Endodermal cell (in vitro differentiated cells): ENCODE data around the gene ONECUT3. TPM values are rescaled to one million over a fixed set of nuclear protein-coding genes. Genes with fewer than 3 reads are reported as not detected.

Source experiments
- DNase-seq: peaks from one replicate; pipeline ENCODE4 v3.0.0-alpha.2; 2017
- H3K27ac ChIP-seq: 2 replicates; pipeline ENCODE4 v1.5.1; 2013; ENCODE audit warnings: mild to moderate bottlenecking, low read depth, low read length, moderate library complexity
- H3K27me3 ChIP-seq: 2 replicates; pipeline ENCODE4 v1.6.1; 2013; ENCODE audit warnings: mild to moderate bottlenecking, low read length, moderate library complexity; ENCODE audit not compliant: insufficient read depth, control insufficient read depth, poor library complexity, severe bottlenecking
- H3K36me3 ChIP-seq: 2 replicates; pipeline ENCODE4 v1.7.0; 2013; ENCODE audit warnings: mild to moderate bottlenecking, low read length, moderate library complexity; ENCODE audit not compliant: control insufficient read depth, insufficient read depth
- H3K4me1 ChIP-seq: one replicate; pipeline ENCODE4 v1.7.0; 2013; ENCODE audit warnings: low read length; ENCODE audit not compliant: control insufficient read depth, insufficient read depth
- H3K4me3 ChIP-seq: 2 replicates; pipeline ENCODE4 v1.5.1; 2013; ENCODE audit warnings: mild to moderate bottlenecking, low read length, moderate library complexity
- H3K9ac ChIP-seq: 2 replicates; pipeline ENCODE4 v1.6.1; 2013; ENCODE audit warnings: mild to moderate bottlenecking, low read length, moderate library complexity; ENCODE audit not compliant: poor library complexity, severe bottlenecking; ENCODE audit errors: extremely low read depth
- H3K9me3 ChIP-seq: 2 replicates; pipeline ENCODE4 v1.6.1; 2013; ENCODE audit warnings: mild to moderate bottlenecking, low read length, moderate library complexity; ENCODE audit not compliant: control insufficient read depth
- H3K27ac Mint-ChIP-seq: 2 replicates; pipeline ENCODE4 v1.8.0; 2020; ENCODE audit warnings: mixed read lengths
- H3K27me3 Mint-ChIP-seq: 2 replicates; pipeline ENCODE4 v1.8.0; 2021; ENCODE audit warnings: mild to moderate bottlenecking, mixed read lengths; ENCODE audit not compliant: insufficient read depth
- H3K36me3 Mint-ChIP-seq: 2 replicates; pipeline ENCODE4 v1.8.0; 2020; ENCODE audit warnings: low read depth, mixed read lengths
- H3K4me1 Mint-ChIP-seq: 2 replicates; pipeline ENCODE4 v1.8.0; 2020; ENCODE audit warnings: mixed read lengths
- H3K4me3 Mint-ChIP-seq: 2 replicates; pipeline ENCODE4 v1.8.0; 2020; ENCODE audit warnings: mild to moderate bottlenecking, moderate library complexity, mixed read lengths
- H3K9me3 Mint-ChIP-seq: 2 replicates; pipeline ENCODE4 v1.8.0; 2020; ENCODE audit warnings: mild to moderate bottlenecking, mixed read lengths
- CTCF ChIP-seq: fragments of 200-600 bp; sonication (generic); conservative IDR thresholded peaks from 2 replicates; pipeline ENCODE4 v1.5.0; 2021; ENCODE audit warnings: antibody characterized with exemption, mild to moderate bottlenecking
- WGBS, 2 experiments: methylation state at CpG; one replicate each; pipeline versions ENCODE4 v1.1.5 to v1.1.7; 2013; ENCODE audit warnings: missing lambda C conversion rate in 2 of 2, mixed read lengths in 1 of 2; ENCODE audit not compliant: insufficient coverage in 1 of 2, insufficient read length in 1 of 2; 5-methylcytosine and 5-hydroxymethylcytosine counted together
- total RNA-seq, 2 donors: library from RNA; stranded (reverse); fragmentation: NEBNext Ultra II Directional in 1 of 2; extraction: Animal tissue kit (Norgen Biotek cat#: 25700) in 1 of 2; gene quantifications; 2 replicates in 1 of 2; 3 replicates in 1 of 2; pipeline ENCODE4 v1.2.1, GENCODE V29; 2021

ONECUT3 gene
- total RNA-seq, 2 donors from 2014 or later: 0.04 TPM; not detected in 1

- no peak overlapping the region for H3K4me3 Mint-ChIP-seq
- 90 to 92% methylated on average over 13 to 19 of the region's 19 CpGs for WGBS, 2 experiments
Measured at GRCh38 chr19:1785310-1785709, 32.0 kb downstream of the ONECUT3 start.

GRCh38 chr19:1786668-1787067 lies 33.4 kb downstream of the ONECUT3 start:
- H3K36me3 ChIP-seq: no peaks in the 10 kb centered on the region
- no peak overlapping the region for H3K9ac ChIP-seq
- no peak overlapping the region for H3K27ac ChIP-seq
- H3K27me3 ChIP-seq: peaks cover 38% of the 10 kb centered on the region
- Mint-ChIP-seq H3K9me3 (peaks cover 13% of the 10 kb centered on the region), H3K4me3 (no peak overlapping the region), H3K27ac (no peak overlapping the region), H3K27me3 (peaks cover 72% of the 10 kb centered on the region), H3K4me1 (no peaks in the 10 kb centered on the region), H3K36me3 (no peaks in the 10 kb centered on the region)
- H3K4me3 ChIP-seq: no peak overlapping the region
- WGBS, 2 experiments: 89% methylated on average over 8 of the region's 8 CpGs; no CpG with 5 or more reads in 1 of the 2 experiments
- no peak for TF ChIP-seq CTCF
- no peaks in the 10 kb centered on the region for H3K4me1 ChIP-seq
- DNase-seq: no peak
- H3K9me3 ChIP-seq: peaks cover 6% of the 10 kb centered on the region

More at GRCh38 chr19:1785310-1785709, 32.0 kb downstream of the ONECUT3 start:
- Mint-ChIP-seq H3K27me3 (peaks cover 72% of the 10 kb centered on the region), H3K27ac (no peak overlapping the region), H3K9me3 (peaks cover 12% of the 10 kb centered on the region), H3K4me1 (no peaks in the 10 kb centered on the region), H3K36me3 (no peaks in the 10 kb centered on the region)
- no peak for DNase-seq
- H3K4me3 ChIP-seq: no peak overlapping the region
- H3K4me1 ChIP-seq: no peaks in the 10 kb centered on the region
- no peak for TF ChIP-seq CTCF
- peaks cover 8% of the 10 kb centered on the region for H3K9me3 ChIP-seq
- no peak overlapping the region for H3K27ac ChIP-seq
- H3K9ac ChIP-seq: no peak overlapping the region
- H3K36me3 ChIP-seq: no peaks in the 10 kb centered on the region
- H3K27me3 ChIP-seq: peaks cover 50% of the 10 kb centered on the region

GRCh38 chr19:1787116-1787515 lies 33.8 kb downstream of the ONECUT3 start:
- Mint-ChIP-seq H3K27ac (no peak overlapping the region), H3K9me3 (peaks cover 10% of the 10 kb centered on the region), H3K27me3 (peaks cover 67% of the 10 kb centered on the region), H3K4me1 (no peaks in the 10 kb centered on the region), H3K36me3 (no peaks in the 10 kb centered on the region), H3K4me3 (no peak overlapping the region)
- Histone ChIP-seq H3K9ac (no peak overlapping the region), H3K9me3 (peaks cover 2% of the 10 kb centered on the region), H3K36me3 (no peaks in the 10 kb centered on the region), H3K4me3 (no peak overlapping the region), H3K27me3 (peaks cover 33% of the 10 kb centered on the region), H3K27ac (no peak overlapping the region), H3K4me1 (no peaks in the 10 kb centered on the region)
- no peak for TF ChIP-seq CTCF
- DNase-seq: no peak
- 83 to 87% methylated on average over 8 of the region's 8 CpGs for WGBS, 2 experiments
